Endothelial cell of umbilical vein (primary cell): Measurements from ENCODE around the gene USP28. TPM values are rescaled to one million over a fixed set of nuclear protein-coding genes. Genes with fewer than 3 reads are reported as not detected.

ENCODE experiments used
- BruUV-seq: library from RNA; stranded (reverse); fragments of 400-500 nt; replicated peaks from 2 replicates; lab custom pipeline; 2021; lab: Mats Ljungman, UMichigan
- CTCF ChIA-PET: fragments of 300-600, 350-600 bp; sonication (Branson Sonifier 250); formaldehyde crosslinking; loops from one replicate; lab custom pipeline; 2021; ENCODE audit warnings: antibody characterized with exemption, inconsistent platforms; lab: Charles Lee
- POLR2A ChIA-PET: fragments of 300-600, 350-600 bp; sonication (Branson Sonifier 250); formaldehyde crosslinking; loops from one replicate; lab custom pipeline; 2021; ENCODE audit warnings: antibody characterized with exemption, inconsistent platforms; lab: Charles Lee
- DNase-seq: peaks from one replicate; pipeline ENCODE4 v3.0.0-alpha.2; 2011; ENCODE audit warnings: low read depth, low spot score
- FAIRE-seq: peaks from 2 replicates; lab custom pipeline; 2011; peaks lifted over from hg19 to GRCh38; lab: Jason Lieb, UNC
- H2AFZ ChIP-seq: 2 replicates; pipeline ENCODE4 v1.6.0; 2012; ENCODE audit warnings: low read depth, low read length, control low read depth, inconsistent platforms
- H3K27ac ChIP-seq: 2 replicates; pipeline ENCODE4 v1.5.1; 2011; ENCODE audit warnings: low read depth, mild to moderate bottlenecking, control low read depth, low read length, moderate library complexity; ENCODE audit not compliant: insufficient read depth
- H3K27me3 ChIP-seq, 2 experiments: 2 replicates each; pipeline versions ENCODE4 v1.6.0 to v1.6.1; 2011; ENCODE audit warnings: low read length in 2 of 2, mixed read lengths in 1 of 2; ENCODE audit not compliant: control insufficient read depth in 2 of 2, insufficient read depth in 2 of 2
- H3K36me3 ChIP-seq, 2 experiments: 2 replicates in 1 of 2; 3 replicates in 1 of 2; pipeline ENCODE4 v1.5.1; 2011; ENCODE audit warnings: low read length in 2 of 2, mild to moderate bottlenecking in 1 of 2, moderate library complexity in 1 of 2; ENCODE audit not compliant: control insufficient read depth in 2 of 2, insufficient read depth in 2 of 2; ENCODE audit errors: extremely low read depth in 1 of 2
- H3K4me1 ChIP-seq: 3 replicates; pipeline ENCODE4 v1.5.1; 2011; ENCODE audit warnings: mild to moderate bottlenecking, low read length; ENCODE audit not compliant: control insufficient read depth, insufficient read depth; ENCODE audit errors: extremely low read depth
- H3K4me2 ChIP-seq: 2 replicates; pipeline ENCODE4 v1.6.1; 2011; ENCODE audit warnings: low read length, control low read depth, mixed read lengths; ENCODE audit not compliant: insufficient read depth
- H3K4me3 ChIP-seq, 3 experiments: fragments of 200-600 bp in 1 of 3; sonication (generic), shearing (Covaris generic) in 1 of 3; replicated peaks in 1 of 3; 2 replicates each; pipeline ENCODE4 v1.5.1; 2011 to 2016; ENCODE audit warnings: control low read depth in 3 of 3, low read length in 3 of 3, mild to moderate bottlenecking in 2 of 3, inconsistent platforms in 1 of 3, low read depth in 1 of 3, moderate library complexity in 1 of 3; ENCODE audit not compliant: insufficient read depth in 1 of 3
- H3K79me2 ChIP-seq: 2 replicates; pipeline ENCODE4 v1.6.0; 2012; ENCODE audit warnings: low read length, inconsistent platforms; ENCODE audit not compliant: control insufficient read depth, insufficient read depth
- H3K9ac ChIP-seq: replicated peaks from 2 replicates; pipeline ENCODE3; 2011; ENCODE audit warnings: low read length, control low read depth; ENCODE audit not compliant: insufficient read depth; ENCODE audit errors: extremely low read depth
- H3K9me1 ChIP-seq: replicated peaks from 3 replicates; pipeline ENCODE4 v1.6.0; 2011; ENCODE audit warnings: mild to moderate bottlenecking, low read length; ENCODE audit not compliant: control insufficient read depth, insufficient read depth; ENCODE audit errors: extremely low read depth
- H3K9me3 ChIP-seq: replicated peaks from 2 replicates; pipeline ENCODE4 v1.5.1; 2012; ENCODE audit warnings: low read length, inconsistent platforms; ENCODE audit not compliant: control insufficient read depth, insufficient read depth
- H4K20me1 ChIP-seq: replicated peaks from 2 replicates; pipeline ENCODE3; 2011; ENCODE audit warnings: mild to moderate bottlenecking, low read length; ENCODE audit not compliant: control insufficient read depth, insufficient read depth; ENCODE audit errors: extremely low read depth
- EZH2 ChIP-seq: IDR thresholded peaks from 2 replicates; pipeline ENCODE4 v1.6.1; 2012; ENCODE audit warnings: borderline replicate concordance, low read depth, mild to moderate bottlenecking, moderate library complexity, low read length, inconsistent platforms; ENCODE audit not compliant: severe bottlenecking
- FOS ChIP-seq: IDR thresholded peaks from 2 replicates; pipeline ENCODE4 v1.6.1; 2011; ENCODE audit warnings: mild to moderate bottlenecking, low read length, moderate library complexity, borderline replicate concordance; ENCODE audit not compliant: insufficient read depth
- GATA2 ChIP-seq: IDR thresholded peaks from 2 replicates; pipeline ENCODE4 v1.7.0; 2011; ENCODE audit warnings: low read depth, mild to moderate bottlenecking, moderate library complexity, mixed read lengths, low read length; ENCODE audit not compliant: insufficient read length, insufficient read depth
- JUN ChIP-seq: IDR thresholded peaks from 2 replicates; pipeline ENCODE4 v1.6.1; 2011; ENCODE audit warnings: borderline replicate concordance, low read depth; ENCODE audit not compliant: insufficient read length, insufficient read depth
- MYC ChIP-seq: IDR thresholded peaks from one replicate; pipeline ENCODE4 v1.6.1; 2011; ENCODE audit warnings: mild to moderate bottlenecking, low read depth, low read length
- POLR2A ChIP-seq: IDR thresholded peaks from 2 replicates; pipeline ENCODE4 v1.6.1; 2012; ENCODE audit warnings: low read depth, mild to moderate bottlenecking, control low read depth, low read length
- POLR2AphosphoS5 ChIP-seq: IDR thresholded peaks from 2 replicates; pipeline ENCODE4 v1.6.1; 2012; ENCODE audit warnings: low read depth, mild to moderate bottlenecking, control low read depth, low read length, moderate library complexity; ENCODE audit not compliant: insufficient read depth
- dilution Hi-C: fragments of 300-500 bp; cut with MboI; formaldehyde crosslinking; loops from one replicate; pipeline ENCODE4 v1.15.0; 2019; ENCODE audit warnings: low sequenced_read_pairs; ENCODE audit not compliant: extremely low pct_ligation_motif_present
- intact Hi-C: fragments of 100-400 bp; cut with micrococcal nuclease; formaldehyde crosslinking; loops from one replicate; pipeline ENCODE4 v1.10.0; 2022
- polyA plus RNA-seq, 4 experiments: library from polyadenylated mRNA; depleted of rRNA in 3 of 4; stranded (reverse) in 3 of 4; unstranded in 1 of 4; fragments of >200 nt; gene quantifications; 2 replicates each; pipeline versions ENCODE4 v1.2.1 to v1.2.3, GENCODE V29; 2011 to 2012; ENCODE audit warnings: missing spikeins in 1 of 4
- total RNA-seq: library from RNA; stranded (reverse); gene quantifications from 2 replicates; pipeline ENCODE4 v1.2.3, GENCODE V29; 2021
- TF ChIP-seq, protein P1 (sequence below): IDR thresholded peaks from 2 replicates; pipeline ENCODE4 v1.6.1; 2011; ENCODE audit not compliant: insufficient read depth, insufficient read length
- TF ChIP-seq, protein P2 (sequence below), 2 donors: IDR thresholded peaks; 1 replicate in 1 of 2; 2 replicates in 1 of 2; pipeline ENCODE4 v1.5.1; 2011; ENCODE audit warnings: low read length in 2 of 2, mild to moderate bottlenecking in 2 of 2, moderate library complexity in 2 of 2, control low read depth in 1 of 2, inconsistent platforms in 1 of 2, low read depth in 1 of 2; ENCODE audit not compliant: insufficient read depth in 1 of 2; ENCODE audit errors: extremely low read depth in 1 of 2

USP28 gene
- total and polyA plus RNA-seq, 2 donors (not counting 3 experiments of a cell fraction or from before 2014, with no cell fraction given) = 19.2 to 29.6 TPM

DNA sequence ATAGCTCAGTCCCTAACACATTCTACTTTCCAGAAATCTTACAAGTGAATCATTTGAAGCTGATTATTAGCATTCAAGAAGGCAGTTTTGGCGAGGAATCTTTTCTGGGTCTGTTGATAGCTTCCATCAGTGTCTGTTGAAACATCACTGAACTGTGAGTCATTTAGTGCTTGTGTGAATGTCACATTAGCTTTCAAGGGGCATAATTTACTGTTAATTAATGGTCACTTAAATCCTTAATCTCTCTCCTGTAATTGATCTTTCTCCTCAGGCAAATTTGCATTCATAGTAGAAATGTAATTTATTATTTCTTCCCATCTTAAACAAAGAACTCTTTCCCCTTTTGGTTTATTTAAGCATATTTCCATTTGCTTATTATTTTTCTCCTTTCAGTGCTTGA lies 31.8 kb upstream of the USP28 start:
- Histone ChIP-seq H4K20me1 (no peaks in the 10 kb centered on the region), H3K4me3 (no peak overlapping the region), H3K27me3 (peaks cover 13 to 34% of the 10 kb centered on the region in 2 experiments), H3K36me3 (no peaks in the 10 kb centered on the region), H3K27ac (no peak overlapping the region), H3K4me2 (no peak overlapping the region), H3K9ac (no peak overlapping the region), H3K9me1 (no peaks in the 10 kb centered on the region), H3K79me2 (no peaks in the 10 kb centered on the region), H3K9me3 (no peaks in the 10 kb centered on the region), H2AFZ (no peak overlapping the region), H3K4me1 (no peaks in the 10 kb centered on the region)
- CTCF ChIA-PET = interaction anchor here (1.2 to 6.9 kb wide), 4 partner anchors 12 to 355 kb away, joined by 3 to 55 read pairs (median 23); no protein-coding TSS in a partner anchor
- POLR2A ChIA-PET = no interaction called here
- no peak for DNase-seq
- intact Hi-C loops = no loop called here
- no peak for FAIRE-seq
- BruUV-seq = no TSS peak
- no peak for TF ChIP-seq POLR2AphosphoS5
- no peak for TF ChIP-seq JUN
- no peak for TF ChIP-seq MYC
- TF ChIP-seq, protein P1, sequence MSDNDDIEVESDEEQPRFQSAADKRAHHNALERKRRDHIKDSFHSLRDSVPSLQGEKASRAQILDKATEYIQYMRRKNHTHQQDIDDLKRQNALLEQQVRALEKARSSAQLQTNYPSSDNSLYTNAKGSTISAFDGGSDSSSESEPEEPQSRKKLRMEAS = no peak
- no peak for TF ChIP-seq EZH2
- no peak for TF ChIP-seq GATA2
- no peak for TF ChIP-seq POLR2A
- TF ChIP-seq, protein P2, sequence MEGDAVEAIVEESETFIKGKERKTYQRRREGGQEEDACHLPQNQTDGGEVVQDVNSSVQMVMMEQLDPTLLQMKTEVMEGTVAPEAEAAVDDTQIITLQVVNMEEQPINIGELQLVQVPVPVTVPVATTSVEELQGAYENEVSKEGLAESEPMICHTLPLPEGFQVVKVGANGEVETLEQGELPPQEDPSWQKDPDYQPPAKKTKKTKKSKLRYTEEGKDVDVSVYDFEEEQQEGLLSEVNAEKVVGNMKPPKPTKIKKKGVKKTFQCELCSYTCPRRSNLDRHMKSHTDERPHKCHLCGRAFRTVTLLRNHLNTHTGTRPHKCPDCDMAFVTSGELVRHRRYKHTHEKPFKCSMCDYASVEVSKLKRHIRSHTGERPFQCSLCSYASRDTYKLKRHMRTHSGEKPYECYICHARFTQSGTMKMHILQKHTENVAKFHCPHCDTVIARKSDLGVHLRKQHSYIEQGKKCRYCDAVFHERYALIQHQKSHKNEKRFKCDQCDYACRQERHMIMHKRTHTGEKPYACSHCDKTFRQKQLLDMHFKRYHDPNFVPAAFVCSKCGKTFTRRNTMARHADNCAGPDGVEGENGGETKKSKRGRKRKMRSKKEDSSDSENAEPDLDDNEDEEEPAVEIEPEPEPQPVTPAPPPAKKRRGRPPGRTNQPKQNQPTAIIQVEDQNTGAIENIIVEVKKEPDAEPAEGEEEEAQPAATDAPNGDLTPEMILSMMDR (IDR thresholded peaks at IDR 0.05; ENCODE audit: extremely low read depth in 1 of 2, insufficient read depth in 1 of 2, low read depth in 1 of 2, low read length in 2 of 2) = no peak
- no peak for TF ChIP-seq FOS
- dilution Hi-C loops = no loop called here
